PC-9 (cell line): Measurements from ENCODE around the gene CTBP2.

Source experiments
- EZH2 ChIP-seq: fragments of 200-600 bp; sonication (generic); IDR thresholded peaks from 2 replicates; pipeline ENCODE4 v1.8.0; 2017; ENCODE audit warnings: antibody characterized with exemption, low read depth
- TF ChIP-seq, protein P1 (sequence below): fragments of 200-600 bp; sonication (generic); conservative IDR thresholded peaks from 2 replicates; pipeline ENCODE4 v1.6.1; 2017; ENCODE audit warnings: mixed run types, antibody characterized with exemption, mild to moderate bottlenecking, moderate library complexity

DNA sequence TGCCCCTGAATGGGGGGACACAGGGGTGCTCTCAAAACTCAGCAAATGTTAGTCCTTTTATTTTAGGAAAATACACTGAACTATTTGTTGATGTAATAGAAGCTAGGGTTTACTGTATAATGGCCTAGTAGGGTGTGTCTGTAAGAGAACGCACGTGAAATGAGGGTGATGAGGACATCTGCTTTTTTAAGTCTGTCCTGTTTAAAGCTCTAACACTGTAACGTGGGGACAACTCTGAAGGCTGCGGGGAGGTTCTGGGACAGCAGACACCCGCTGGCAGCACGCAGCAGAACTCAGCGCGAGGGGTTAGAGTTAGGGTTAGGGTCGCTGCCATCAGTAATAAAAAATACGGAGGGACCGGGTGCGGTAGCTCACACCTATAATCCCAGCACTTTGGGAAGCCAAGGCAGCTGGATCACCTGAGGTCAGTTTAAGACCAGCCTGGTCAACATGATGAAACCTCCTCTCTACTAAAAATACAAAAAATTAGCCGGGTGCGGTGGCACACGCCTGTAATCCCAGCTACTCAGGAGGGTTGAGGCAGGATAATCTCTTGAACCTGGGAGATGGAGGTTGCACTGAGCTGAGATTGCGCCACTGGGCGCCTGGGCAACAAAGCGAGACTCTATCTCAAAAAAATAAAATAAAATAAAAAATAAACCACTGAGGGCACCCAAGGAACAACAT is 98.0 kb downstream of the CTBP2 start:
- no peak for TF ChIP-seq EZH2
- TF ChIP-seq, protein P1, sequence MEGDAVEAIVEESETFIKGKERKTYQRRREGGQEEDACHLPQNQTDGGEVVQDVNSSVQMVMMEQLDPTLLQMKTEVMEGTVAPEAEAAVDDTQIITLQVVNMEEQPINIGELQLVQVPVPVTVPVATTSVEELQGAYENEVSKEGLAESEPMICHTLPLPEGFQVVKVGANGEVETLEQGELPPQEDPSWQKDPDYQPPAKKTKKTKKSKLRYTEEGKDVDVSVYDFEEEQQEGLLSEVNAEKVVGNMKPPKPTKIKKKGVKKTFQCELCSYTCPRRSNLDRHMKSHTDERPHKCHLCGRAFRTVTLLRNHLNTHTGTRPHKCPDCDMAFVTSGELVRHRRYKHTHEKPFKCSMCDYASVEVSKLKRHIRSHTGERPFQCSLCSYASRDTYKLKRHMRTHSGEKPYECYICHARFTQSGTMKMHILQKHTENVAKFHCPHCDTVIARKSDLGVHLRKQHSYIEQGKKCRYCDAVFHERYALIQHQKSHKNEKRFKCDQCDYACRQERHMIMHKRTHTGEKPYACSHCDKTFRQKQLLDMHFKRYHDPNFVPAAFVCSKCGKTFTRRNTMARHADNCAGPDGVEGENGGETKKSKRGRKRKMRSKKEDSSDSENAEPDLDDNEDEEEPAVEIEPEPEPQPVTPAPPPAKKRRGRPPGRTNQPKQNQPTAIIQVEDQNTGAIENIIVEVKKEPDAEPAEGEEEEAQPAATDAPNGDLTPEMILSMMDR, result no peak
